Measurements from ENCODE around the gene ZBTB40. TPM values are rescaled to one million over a fixed set of nuclear protein-coding genes. Genes with fewer than 3 reads are reported as not detected.

Gene ZBTB40
- 10 to 100 TPM; 11.2 to 20.1 TPM for total RNA-seq

GRCh38 chr1:22451702-22452480 is at the start of gene ZBTB40:
Gene ZBTB40 (plus strand): TSS chr1:22451851. CDS start chr1:22489949, 38,098 bp downstream.
- intact Hi-C loops (cut with DNase I): no loop called here
- 0 to 1% methylated on average over 34 to 68 of the region's 68 CpGs for WGBS, 2 donors
- peak within 1 kb of the TSS; percentile 51 to 77 for H3K4me3 ChIP-seq
- TF ChIP-seq POLR2A (IDR thresholded peaks at IDR 0.05): peak in 2 of 3 donors; percentile 59 to 65
- peak in 1 of 7 experiments; percentile 11 for TF ChIP-seq CTCF (IDR thresholded peaks at IDR 0.05)
- ATAC-seq: peak; percentile 94
- peak within 1 kb of the TSS; percentile 89 to 97 (median 95) for H3K27ac ChIP-seq
- peak; percentile 98 to 99 (median 98) for DNase-seq
- H3K36me3 ChIP-seq (replicated peaks in 1 of 2; ENCODE audit: insufficient read depth in 1 of 2, low read depth in 2 of 2): no peaks in the 10 kb centered on the region
- H3K9me3 ChIP-seq: no peaks in the 10 kb centered on the region
- H3K27me3 ChIP-seq: no peaks in the 10 kb centered on the region
- H3K4me1 ChIP-seq: peaks cover 80% of the 10 kb centered on the region

- Histone ChIP-seq H3K27ac (no peak overlapping the region), H3K4me1 (no peaks in the 10 kb centered on the region), H3K27me3 (no peaks in the 10 kb centered on the region), H3K36me3 (replicated peaks in 1 of 2; ENCODE audit: insufficient read depth in 1 of 2, low read depth in 2 of 2) (no peaks in the 10 kb centered on the region), H3K9me3 (no peaks in the 10 kb centered on the region), H3K4me3 (no peak overlapping the region)
- TF ChIP-seq CTCF (IDR thresholded peaks at IDR 0.05) (no peak), POLR2A (IDR thresholded peaks at IDR 0.05) (no peak)
- intact Hi-C loops (cut with DNase I): no loop called here
- WGBS, 2 donors: 79 to 86% methylated on average over 12 of the region's 12 CpGs
- DNase-seq (no peak), ATAC-seq (no peak)
Observed at GRCh38 chr1:22402356-22403053, 49.1 kb upstream of the ZBTB40 start.

GRCh38 chr1:22404486-22404885 is 47.2 kb upstream of the ZBTB40 start:
- TF ChIP-seq POLR2A (IDR thresholded peaks at IDR 0.05) (no peak), CTCF (IDR thresholded peaks at IDR 0.05) (no peak)
- Histone ChIP-seq H3K27me3 (no peaks in the 10 kb centered on the region), H3K4me3 (no peak overlapping the region), H3K4me1 (no peaks in the 10 kb centered on the region), H3K9me3 (no peaks in the 10 kb centered on the region), H3K36me3 (replicated peaks in 1 of 2; ENCODE audit: insufficient read depth in 1 of 2, low read depth in 2 of 2) (no peaks in the 10 kb centered on the region), H3K27ac (no peak overlapping the region)
- 70 to 84% methylated on average over 5 of the region's 5 CpGs for WGBS, 2 donors
- ATAC-seq (no peak), DNase-seq (no peak)
- intact Hi-C loops (cut with DNase I): no loop called here

GRCh38 chr1:22406722-22407495 is 44.7 kb upstream of the ZBTB40 start:
- DNase-seq (no peak), ATAC-seq (no peak)
- no peak overlapping the region for H3K27ac ChIP-seq
- WGBS, 2 donors: 85 to 86% methylated on average over 12 to 13 of the region's 13 CpGs
- TF ChIP-seq POLR2A (IDR thresholded peaks at IDR 0.05) (no peak), CTCF (IDR thresholded peaks at IDR 0.05) (no peak)
- H3K9me3 ChIP-seq: no peaks in the 10 kb centered on the region
- peaks cover 2% of the 10 kb centered on the region for H3K4me1 ChIP-seq
- no peaks in the 10 kb centered on the region for H3K27me3 ChIP-seq
- no peak overlapping the region for H3K4me3 ChIP-seq
- intact Hi-C loops (cut with DNase I): no loop called here
- H3K36me3 ChIP-seq (replicated peaks in 1 of 2; ENCODE audit: insufficient read depth in 1 of 2, low read depth in 2 of 2): no peaks in the 10 kb centered on the region
